ENCODE measurements around the gene TRAPPC2.
A peak's percentile ranks its signal among the peaks of the same experiment; 100 is the strongest.
"Not testable (repeated sequence)": the region's sequence is repeated elsewhere in the genome, so short reads cannot be mapped to it uniquely, and the experiment has no call there.

The TRAPPC2 gene

DNA sequence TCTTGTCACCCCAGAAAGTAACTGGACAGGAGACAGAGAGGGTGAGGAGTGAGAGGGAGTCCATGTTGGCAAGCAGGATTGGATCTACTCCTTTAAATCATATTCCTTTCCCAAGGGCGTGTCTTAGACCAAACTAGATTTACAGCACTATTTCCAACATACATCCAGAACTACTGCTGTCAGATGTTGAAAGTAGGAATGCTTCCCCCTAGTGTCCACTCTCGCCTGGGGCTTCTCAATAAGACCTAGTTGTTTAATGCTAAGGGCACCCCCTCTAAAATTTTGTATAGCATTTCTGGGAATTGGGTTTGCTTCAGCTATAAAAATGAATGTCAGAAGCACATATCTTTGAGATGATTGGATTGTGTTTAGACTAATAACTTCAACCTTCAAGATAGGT, 13.4 kb upstream of the TRAPPC2 start:
- DNase-seq (ENCODE audit: low read depth): no peak

DNA sequence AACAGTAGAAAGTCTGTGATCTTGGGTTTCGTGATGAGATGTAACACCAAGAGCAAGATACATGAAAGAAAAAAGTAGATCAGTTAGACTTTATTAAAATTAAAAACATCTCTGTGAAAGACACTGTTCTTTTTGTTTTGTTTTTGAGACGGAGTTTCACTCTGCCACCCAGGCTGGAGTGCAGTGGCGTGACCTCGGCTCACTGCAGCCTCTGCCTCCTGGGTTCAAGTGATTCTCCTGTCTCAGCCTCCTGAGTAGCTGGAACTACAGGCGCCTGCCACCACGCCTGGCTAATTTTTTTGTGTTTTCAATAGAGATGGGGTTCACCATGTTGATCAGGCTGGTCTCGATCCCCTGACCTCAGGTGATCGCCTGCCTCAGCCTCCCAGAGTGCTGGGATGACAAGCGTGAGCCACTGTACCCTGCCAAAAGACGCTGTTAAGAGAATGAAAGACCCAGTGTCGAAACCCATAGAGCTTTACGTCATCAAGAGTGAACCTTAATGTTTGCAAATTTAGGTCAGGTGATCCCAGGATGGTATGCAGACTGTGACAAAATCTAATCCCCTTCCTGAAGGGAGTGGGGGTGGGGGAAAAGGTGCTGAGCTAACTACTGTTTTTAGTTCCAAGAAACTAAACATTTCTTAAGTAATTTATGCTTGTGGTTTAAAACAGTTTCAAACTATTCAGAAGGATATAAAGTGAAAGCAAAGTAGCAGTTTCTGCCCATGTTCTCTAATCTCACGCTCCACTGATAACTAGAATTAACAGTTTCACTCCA, 8.2 kb upstream of the TRAPPC2 start:
- peak; percentile 14 for DNase-seq (ENCODE audit: low read depth)

DNA sequence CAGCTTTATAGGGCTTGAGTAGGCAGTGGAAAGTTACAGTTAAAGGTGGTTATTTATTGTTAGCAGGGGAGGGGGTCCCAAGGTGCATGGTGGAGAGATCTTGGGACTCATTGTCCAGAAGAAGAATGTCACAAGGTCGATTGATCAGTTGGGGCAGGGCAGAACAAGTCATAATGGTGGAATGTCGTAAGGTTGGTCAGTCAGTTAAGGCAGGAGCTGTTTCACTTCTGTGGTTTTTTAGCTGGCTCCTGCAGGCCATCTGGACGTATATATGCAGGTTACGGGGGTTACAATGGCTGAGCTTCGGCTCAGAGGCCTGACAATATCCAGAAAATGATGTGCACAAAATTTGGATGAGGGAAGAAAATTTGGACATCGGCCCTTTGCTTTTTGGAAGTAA, 7.3 kb upstream of the TRAPPC2 start:
- DNase-seq (ENCODE audit: low read depth): no peak

DNA sequence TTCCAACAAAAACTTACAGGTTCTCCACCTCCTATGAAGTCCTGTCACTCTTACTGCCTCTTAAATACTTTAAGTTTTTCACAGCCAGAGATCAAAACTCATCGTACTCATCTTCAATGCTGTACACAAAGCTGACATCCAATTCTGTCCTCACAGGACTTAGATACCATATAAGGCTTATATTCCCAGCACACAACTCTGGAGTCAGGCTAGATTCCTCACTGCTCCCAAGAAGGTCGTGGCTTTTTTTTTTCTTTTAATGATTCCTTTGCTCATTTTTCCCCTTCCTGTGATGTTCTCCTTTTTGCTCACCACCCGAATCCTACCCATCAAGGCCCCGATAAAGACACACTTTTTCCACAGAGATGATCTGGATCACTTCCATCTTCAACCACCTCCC, 914 bp downstream of the TRAPPC2 start:
- DNase-seq (ENCODE audit: low read depth): no peak

DNA sequence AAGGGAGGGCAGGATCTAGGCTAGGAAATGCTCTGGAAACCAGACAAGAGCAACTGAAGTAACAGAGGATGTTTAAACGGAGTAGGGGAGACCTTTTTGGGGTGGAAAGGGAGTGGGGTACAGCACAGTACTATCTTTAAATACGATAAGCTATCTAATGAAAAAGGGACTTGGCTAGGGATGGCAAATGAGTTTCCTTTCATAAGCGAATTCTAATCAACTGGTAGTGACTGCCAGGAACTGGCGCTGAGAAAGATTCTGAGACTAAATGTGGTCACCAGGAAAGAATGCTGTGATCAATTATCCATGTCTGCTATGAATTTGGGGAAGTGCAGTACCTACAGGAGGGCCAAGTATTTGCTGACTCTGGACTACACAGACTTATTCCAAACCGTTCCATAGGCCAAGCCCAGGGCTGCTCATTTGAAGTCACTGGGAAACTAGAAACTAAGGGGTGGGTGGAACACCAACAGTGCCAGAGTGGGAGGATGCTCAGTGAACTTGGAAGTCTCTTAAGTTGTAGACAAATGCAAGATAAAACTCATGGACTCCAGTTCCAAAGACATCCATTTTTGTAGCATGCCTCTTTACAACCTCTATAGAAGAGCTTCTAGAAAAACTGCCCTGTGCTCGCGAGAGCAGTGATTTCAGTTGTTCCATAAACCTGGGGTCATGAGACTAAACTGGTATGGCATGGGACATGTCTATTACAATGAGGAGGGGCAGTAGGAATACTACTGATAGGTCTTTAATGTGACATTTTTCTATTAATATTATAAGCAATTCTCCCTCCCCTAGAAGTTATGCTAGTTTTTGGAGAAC, 2.0 kb downstream of the TRAPPC2 start:
- DNase-seq (ENCODE audit: low read depth): no peak

DNA sequence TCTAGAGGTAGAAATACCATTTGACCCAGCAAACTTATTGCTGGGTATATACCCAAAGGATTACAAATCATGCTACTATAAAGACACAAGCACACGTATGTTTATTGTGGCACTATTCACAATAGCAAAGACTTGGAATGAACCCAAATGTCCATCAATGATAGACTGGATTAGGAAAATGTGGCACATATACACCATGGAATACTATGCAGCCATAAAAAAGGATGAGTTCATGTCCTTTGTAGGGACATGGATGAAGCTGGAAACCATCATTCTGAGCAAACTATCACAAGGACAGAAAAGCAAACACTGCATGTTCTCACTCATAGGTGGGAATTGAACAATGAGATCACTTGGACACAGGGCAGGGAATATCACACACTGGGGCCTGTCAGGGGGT, 3.9 kb downstream of the TRAPPC2 start:
- DNase-seq (ENCODE audit: low read depth): not testable (repeated sequence)

DNA sequence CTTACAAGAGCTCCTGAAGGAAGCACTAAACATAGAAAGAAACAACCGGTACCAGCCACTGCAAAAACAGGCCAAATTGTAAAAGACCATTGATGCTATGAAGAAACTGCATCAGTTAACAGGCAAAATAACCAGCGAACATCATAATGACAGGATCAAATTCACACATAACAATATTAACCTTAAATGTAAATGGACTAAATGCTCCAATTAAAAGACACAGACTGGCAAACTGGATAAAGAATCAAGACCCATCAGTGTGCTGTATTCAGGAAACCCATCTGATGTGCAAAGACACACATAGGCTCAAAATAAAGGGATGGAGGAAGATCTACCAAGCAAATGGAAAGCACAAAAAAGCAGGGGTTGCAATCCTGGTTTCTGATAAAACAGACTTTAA, 7.8 kb downstream of the TRAPPC2 start:
- DNase-seq (ENCODE audit: low read depth): not testable (repeated sequence)

DNA sequence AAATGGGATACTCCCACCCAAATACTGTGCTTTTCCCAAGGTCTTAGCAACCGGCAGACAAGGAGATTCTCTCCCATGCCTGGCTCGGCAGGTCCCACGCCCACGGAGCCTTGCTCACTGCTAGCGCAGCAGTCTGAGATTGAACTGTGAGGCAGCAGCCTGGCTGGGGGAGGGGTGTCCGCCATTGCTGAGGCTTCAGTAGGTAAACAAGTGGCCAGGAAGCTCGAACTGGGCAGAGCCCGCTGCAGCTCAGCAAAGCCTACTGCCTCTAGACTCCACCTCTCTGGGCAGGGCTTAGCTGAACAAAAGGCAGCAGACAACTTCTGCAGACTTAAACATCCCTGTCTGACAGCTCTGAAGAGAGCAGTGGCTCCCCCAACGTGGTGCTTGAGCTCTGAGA, 9.5 kb downstream of the TRAPPC2 start:
- peak; percentile 36 for DNase-seq (ENCODE audit: low read depth)

DNA sequence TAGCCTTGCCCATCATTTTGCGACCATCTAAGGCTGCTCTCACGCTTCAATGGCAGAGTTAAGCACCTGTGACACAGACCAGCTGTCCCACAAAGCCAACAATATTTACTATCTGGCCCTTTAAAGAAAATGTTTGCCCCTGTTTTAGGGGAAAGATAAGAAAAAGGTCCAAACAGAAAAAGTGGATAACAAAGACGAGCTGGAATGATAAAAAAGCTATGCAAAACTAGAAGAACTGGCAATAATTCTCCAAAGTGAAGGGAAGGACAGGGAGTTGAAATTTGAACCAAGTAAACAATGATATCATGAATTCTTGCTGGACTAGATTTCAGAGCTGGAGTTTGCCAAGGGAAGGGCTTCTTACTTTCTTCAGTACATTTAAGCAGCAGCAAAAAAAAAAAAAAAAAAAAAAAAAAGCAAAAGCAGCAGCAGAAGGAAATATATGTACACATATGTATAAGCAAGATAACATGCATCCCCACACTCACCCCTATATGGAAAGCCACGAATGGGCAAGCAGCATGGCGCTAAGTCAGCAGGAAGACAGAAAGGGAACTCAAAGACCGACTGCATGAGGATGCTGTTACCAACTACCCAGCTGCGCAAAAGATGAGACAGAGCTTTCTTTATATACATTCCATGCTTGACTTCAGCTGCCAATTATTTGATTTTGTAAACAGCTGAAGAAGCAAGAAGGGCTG, 12.5 kb downstream of the TRAPPC2 start:
- DNase-seq (ENCODE audit: low read depth): no peak

DNA sequence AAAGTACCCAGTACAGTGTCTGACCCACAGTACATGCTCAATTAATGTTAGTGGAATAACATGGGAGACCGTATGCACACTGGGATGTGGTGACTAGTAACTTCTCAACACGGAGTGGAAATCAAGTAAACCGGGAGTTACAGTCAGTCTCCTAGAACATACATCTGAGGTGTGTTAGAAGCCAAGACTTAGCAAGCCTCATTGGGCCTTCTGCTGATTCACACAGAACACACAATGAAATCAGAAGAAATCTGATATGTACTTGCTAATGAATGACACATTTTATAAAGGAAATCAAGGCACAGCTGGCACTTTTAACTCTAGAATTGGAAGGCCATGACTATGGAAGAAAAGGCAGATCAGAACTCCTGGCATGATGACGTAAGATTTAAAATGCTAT, 13.0 kb downstream of the TRAPPC2 start:
- no peak for DNase-seq (ENCODE audit: low read depth)

DNA sequence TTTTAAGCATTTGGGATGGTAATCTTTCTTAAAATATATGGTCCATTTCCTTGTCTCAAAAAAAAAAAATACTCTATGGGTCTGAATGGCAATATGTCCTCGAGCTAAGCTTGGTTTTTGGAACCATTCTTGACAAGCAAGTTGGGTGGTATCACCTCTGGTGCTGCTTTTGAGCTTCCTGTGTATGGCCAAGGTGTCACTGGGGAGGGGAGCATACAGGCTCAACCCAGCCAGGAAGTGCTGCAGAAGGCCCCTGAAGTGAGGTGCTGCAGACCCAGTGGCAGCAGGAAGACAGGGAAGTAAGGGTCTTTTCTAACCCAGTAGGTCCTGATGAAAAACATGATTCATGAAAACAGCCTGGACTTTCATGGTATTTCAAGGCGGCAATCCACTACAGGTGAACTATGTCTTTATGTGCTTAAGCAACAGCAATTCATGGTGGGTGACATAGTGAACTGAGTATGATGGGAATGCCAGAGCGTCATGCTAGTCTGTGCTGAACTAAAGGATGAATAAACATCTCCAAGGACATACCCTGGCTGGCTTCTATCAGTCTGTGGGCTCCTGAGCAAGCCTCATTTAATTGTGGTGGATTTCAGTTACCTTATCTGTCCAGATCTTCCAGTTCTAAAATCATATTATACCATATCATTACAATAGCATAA, 15.1 kb downstream of the TRAPPC2 start:
- no peak for DNase-seq (ENCODE audit: low read depth)

DNA sequence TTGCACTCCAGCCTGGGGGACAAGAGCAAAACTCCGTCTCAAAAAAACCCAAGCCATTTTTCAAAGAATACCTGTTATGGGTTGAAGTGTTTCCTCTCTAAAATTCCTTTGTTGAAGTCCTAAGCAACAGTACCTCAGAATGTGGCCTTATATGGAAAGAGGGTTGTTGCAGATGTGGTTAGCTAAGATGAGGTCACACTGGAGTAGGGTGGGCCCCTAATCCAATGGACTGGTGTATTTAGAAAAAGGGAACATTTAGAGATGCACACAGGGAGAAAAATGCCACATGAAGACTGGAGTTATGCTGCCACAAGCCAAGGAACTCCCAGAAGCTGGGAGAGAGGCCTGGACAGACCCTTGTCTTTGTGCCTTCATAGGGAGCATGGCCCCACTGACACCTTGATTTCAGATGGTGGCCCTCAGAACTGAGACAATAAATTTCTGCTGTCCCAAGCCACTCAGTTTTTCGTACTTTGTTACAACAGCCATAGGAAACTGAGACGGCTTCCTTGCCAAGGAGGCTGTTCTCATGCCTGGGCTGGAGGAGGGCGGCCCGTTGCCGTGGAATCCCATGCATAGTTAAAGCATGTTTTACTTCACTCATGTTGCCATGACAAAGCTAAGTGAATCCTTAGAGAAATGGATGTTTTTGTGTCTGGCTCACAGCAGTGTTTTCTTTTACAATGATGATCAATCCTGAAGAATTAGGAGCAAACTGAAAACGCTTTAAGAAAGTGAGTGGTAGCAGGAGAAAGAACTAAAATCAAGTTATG, 16.5 kb downstream of the TRAPPC2 start:
- no peak for DNase-seq (ENCODE audit: low read depth)

DNA sequence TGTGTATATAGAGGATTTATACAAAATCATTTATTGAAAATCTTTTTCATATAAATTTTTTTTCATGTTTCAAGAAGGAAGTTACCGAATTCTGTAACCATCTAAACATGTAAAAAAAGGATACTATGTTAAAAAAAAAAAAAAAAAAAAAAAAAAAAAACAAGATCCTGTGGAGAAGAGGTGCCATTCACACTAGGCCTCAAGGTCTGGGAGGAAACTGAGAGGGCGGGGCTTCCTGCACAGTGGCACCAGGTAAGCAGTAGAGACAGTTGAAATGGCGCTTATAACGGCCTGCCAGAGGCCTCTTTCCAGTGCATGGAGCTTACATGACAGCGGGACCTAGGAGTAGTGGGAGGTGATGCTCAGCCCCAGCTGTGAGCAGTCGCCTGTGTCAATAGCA, 17.5 kb downstream of the TRAPPC2 start:
- DNase-seq (ENCODE audit: low read depth): peak; percentile 18

DNA sequence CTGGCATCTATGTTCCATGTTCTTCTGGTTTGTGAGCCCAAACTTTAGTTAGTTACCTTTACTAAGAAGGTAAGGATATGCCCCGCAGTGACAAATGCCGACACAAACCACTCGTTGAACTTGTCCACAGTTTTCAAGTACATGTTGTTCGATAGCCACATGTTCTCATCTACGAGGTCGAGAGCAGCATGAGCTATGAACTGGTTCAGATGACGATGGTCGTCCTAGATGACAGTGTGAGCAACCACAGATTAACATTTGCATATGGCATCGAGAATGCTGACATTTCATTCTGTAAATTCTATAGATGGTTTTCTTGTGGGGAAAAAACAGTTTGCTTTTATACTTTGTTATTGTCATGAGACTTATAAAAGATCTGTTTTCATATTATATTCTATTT, 18.0 kb downstream of the TRAPPC2 start:
- no peak for DNase-seq (ENCODE audit: low read depth)

DNA sequence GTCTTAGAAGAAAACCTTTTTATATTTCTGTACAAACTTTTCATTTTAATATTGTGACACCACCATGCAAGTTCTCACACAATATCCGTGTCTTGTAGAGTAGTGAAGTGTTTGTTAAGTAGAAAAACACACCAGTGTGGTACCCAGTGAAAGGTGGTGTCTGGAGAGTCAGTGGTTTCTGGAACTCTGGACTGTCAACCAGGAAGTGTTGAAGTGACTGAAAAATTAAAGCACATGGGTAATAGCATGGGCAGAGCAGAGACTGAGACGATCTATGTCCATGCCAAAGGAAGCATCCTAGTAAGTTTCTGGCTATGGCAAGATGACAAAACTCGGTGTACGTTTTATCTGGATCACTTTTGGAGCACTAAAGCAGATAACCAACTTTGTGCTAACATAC, 23.3 kb downstream of the TRAPPC2 start:
- no peak for DNase-seq (ENCODE audit: low read depth)

DNA sequence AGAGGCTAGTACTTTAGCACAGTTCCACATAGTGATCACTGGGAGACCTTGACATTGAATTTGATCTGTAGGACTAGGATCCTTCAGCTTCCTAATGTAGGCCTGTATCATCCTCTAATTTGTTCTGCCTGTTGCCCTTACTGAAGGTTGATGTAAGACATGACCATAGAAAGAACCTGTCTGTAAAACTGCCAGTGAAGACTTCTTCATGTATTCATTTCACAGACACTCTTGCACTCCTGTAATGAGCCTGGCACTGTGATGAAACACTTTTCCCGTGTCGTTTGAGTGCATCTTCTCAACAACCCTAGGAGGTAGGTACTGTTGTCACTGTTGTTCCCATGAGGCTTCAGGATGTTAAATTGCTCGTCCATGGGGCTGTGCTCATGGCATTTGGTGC, 30.8 kb downstream of the TRAPPC2 start:
- DNase-seq (ENCODE audit: low read depth): no peak

DNA sequence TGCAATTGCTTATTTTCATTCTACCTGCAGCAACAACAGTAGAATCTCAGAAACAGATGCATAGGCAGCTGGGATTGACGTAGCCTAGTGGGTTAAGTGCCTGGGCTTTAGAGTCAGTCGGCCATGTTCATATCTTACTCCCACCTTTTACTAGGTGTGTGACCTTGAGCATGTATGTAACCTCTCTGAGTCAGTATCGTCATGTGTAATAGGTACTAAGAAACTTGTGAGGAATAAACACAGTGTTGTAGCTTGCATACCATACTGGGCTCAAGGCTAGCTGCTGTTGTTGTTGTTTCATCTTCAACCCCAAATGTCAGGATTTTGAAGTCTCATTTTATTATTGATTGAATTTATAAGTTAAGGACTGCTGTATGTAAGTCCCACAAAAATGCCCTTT, 31.3 kb downstream of the TRAPPC2 start:
- no peak for DNase-seq (ENCODE audit: low read depth)

DNA sequence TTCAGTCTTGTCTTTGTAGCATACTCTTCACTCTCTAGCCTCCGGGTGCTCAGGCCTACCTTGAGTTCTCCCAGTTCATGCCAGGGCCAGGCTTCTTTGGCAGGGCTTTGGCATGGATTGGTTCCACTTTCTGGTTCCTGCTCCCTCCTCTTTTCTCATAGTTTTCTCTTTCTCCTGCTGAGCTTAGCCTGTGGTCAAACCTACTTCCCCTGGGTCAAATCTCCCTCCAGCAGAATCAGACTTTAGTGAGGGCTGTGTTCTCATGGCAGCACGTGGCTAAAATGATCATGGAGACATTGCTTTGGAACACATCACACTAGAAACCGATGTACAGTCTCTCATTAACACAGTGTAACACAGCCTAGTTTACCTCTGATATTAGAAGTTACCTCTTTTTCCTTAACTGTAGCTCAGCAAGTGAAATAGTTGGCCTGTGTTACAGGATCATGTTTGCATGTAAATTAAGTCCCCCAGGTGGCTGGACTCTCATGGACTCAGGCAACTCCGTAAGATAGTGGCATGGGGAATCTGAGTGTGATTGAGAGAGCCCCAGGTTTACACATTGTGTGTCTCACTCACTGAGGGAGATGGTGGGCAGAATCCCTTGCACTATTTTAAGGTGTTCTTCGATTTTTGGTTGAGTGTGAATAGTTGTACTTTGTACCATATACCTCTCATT, 32.2 kb downstream of the TRAPPC2 start:
- no peak for DNase-seq (ENCODE audit: low read depth)

DNA sequence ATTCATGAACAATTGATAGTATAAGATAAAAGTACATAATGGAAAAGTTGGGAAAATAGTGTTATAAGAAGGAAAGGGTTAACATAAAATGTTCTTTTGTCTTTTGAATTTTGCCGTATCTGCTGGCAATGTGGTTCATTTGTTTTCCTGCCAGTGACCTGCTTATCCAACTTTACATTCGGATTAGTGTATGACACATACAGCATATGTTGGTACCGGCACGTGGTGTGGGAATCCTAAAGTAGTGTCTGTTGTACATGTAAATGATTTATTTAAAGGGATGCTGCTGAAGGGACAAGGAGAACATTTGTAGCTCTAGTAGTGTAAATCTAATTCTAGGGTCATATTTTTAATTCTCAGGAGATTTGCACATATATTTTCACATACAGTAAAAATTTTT, 34.0 kb downstream of the TRAPPC2 start:
- DNase-seq (ENCODE audit: low read depth): no peak

DNA sequence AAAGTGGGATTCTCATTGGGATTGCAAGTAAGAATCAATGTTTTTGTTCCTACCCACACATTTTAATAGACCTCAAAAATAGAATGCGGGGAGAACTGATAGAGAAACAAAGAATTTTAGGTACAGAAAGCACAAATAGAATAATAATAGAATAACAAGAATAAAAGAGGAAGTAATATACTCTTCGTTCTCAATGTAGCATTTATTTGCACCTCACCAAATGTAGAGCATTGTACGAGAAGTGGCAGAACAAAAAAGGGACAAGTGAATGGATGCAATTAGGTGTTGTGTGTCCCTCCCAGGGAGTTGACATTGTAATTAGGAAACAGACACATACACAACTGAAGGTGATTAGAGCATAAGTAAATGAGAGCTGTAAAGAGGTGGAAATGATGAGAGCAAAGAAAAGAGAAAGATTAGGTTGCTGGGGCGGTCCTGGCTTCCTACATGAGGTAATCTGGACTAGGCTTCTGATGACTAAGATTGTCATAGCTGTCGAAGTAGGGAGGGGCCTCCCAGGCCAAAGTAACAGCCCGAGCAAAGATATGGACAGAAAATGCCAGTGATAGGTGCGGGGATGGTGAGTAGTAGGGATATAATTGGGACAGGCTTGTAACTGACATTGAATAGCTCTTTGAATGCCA, 35.1 kb downstream of the TRAPPC2 start:
- DNase-seq (ENCODE audit: low read depth): no peak

DNA sequence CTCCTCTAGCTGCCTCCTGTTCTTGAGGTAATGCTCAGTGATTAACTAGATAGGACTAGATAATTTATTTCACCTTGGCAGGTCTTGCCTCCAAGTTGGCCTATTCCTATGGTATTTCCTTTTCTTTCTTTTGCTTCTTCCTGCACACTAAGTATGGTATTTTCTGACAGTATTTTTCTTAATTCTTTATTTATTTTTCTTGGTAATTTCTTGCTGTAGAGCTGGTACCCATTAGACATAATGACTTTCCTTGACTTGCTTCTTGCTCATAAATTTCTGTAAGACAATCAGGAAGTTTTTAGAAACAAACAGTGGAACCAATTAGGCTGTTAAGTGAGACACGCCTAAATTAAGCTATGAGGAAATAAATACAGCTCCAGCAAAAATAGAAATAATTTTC, 36.0 kb downstream of the TRAPPC2 start:
- DNase-seq (ENCODE audit: low read depth): no peak
